NCI-H510A (cell line): ENCODE results near the gene PRH2.

Experiments used
- DNase-seq: peaks from one replicate; lab custom pipeline; 2025; lab: John Stamatoyannopoulos, UW

The PRH2 gene

GRCh38 chr12:10960211-10960610 lies 31.2 kb downstream of the PRH2 start:
- no peak for DNase-seq

GRCh38 chr12:10965476-10965875 lies 36.4 kb downstream of the PRH2 start:
- DNase-seq: no peak

- DNase-seq: no peak
Observed at GRCh38 chr12:10966314-10966713, 37.3 kb downstream of the PRH2 start.

- no peak for DNase-seq
Observed at GRCh38 chr12:10967409-10967808, 38.4 kb downstream of the PRH2 start.

- DNase-seq: no peak
Observed at GRCh38 chr12:10968765-10969456, 39.9 kb downstream of the PRH2 start.

- no peak for DNase-seq
Observed at GRCh38 chr12:10974965-10975364, 45.9 kb downstream of the PRH2 start.

GRCh38 chr12:10982244-10982643 lies 53.2 kb downstream of the PRH2 start:
- no peak for DNase-seq
